H54 (cell line): ENCODE data around the gene CD44.
"Not testable (repeated sequence)": the region's sequence is repeated elsewhere in the genome, so short reads cannot be mapped to it uniquely, and the experiment has no call there.

ENCODE experiments used
- DNase-seq: peaks from one replicate; pipeline ENCODE4 v3.0.0; 2011; ENCODE audit warnings: low spot score, mixed read lengths; ENCODE audit not compliant: insufficient read length
- FAIRE-seq: peaks from 3 replicates; lab custom pipeline; 2011; peaks lifted over from hg19 to GRCh38; lab: Jason Lieb, UNC
- POLR2A ChIP-seq: IDR thresholded peaks from 2 replicates; pipeline ENCODE4 v1.6.1; 2011; ENCODE audit warnings: low read depth, mild to moderate bottlenecking, low read length

CD44 gene

DNA sequence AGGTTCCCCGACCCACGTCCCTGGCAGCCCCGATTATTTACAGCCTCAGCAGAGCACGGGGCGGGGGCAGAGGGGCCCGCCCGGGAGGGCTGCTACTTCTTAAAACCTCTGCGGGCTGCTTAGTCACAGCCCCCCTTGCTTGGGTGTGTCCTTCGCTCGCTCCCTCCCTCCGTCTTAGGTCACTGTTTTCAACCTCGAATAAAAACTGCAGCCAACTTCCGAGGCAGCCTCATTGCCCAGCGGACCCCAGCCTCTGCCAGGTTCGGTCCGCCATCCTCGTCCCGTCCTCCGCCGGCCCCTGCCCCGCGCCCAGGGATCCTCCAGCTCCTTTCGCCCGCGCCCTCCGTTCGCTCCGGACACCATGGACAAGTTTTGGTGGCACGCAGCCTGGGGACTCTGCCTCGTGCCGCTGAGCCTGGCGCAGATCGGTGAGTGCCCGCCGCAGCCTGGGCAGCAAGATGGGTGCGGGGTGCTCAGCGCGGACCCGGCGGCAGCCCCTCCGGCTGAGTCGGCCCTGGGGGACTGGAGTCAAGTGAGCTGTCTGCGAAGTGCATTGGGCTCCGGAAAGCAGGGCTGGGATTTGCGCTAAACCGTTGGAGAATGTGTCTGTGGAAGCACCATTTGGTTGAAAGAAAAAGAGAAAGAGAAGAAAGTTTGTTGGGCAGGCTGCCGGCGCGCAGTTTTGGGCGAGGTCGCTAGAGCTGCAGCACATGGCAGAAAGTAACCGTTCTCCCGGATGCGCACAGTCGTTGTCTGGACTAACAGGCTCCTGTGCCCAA is at the start of gene CD44:
Gene CD44 (plus strand): TSS at position 229 of the 779 bp plus-strand sequence. CDS start 133 bp downstream, at position 362.
- no peak for FAIRE-seq
- peak; percentile 75 for DNase-seq

GRCh38 chr11:35089666-35090065 is 49.3 kb upstream of the CD44 start:
- TF ChIP-seq POLR2A, result no peak
- no peak for FAIRE-seq
- DNase-seq, result no peak

More for the DNA sequence above, at the start of gene CD44:
- TF ChIP-seq POLR2A, result peak; percentile 99

- no peak for TF ChIP-seq POLR2A
- FAIRE-seq (no peak), DNase-seq (no peak)
Observed at GRCh38 chr11:35090125-35090524, 48.8 kb upstream of the CD44 start.

GRCh38 chr11:35090991-35091390 is 48.0 kb upstream of the CD44 start:
- not testable (repeated sequence) for DNase-seq, FAIRE-seq

DNA sequence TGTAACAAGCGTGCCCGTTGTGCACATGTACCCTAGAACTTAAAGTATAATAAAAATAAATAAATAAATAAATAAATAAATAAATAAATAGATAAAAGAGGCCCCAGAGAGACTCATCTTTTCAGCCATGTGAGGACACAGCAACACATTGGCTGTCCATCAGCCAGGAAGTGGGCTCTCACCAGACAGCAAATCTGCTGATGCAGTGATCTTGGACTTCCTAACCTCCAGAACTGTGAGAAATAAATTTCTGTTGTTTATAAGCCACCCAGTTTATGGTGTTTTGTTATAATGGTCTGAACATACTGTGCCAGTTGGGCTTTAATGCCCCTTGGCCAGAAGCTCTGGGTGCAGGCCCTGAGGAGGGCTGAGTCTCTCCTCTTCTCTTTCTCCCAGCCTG is 42.2 kb upstream of the CD44 start:
- FAIRE-seq, result no peak
- no peak for DNase-seq
- no peak for TF ChIP-seq POLR2A

GRCh38 chr11:35097814-35098455 is 41.0 kb upstream of the CD44 start:
- DNase-seq (no peak), FAIRE-seq (no peak)
- TF ChIP-seq POLR2A, result no peak

DNA sequence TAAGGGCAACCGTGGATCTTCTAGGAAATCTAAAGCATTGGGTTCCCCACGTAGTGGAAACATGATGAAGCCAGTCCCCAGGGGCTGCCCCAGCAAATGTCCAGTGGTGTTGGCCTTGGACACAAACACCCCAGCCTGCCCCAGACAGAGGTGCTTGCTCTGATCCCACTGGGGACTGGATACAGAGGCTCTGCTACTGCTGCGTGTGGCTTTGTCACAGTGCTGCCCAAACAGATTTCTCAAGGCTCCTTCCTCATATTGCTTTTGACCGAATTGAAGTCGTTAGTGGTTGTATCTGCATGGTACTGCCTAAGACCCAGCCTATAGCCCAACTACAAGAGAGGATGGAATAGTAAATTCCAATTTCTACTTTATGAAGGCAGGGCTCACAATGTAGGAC is 40.1 kb upstream of the CD44 start:
- no peak for FAIRE-seq
- no peak for DNase-seq

DNA sequence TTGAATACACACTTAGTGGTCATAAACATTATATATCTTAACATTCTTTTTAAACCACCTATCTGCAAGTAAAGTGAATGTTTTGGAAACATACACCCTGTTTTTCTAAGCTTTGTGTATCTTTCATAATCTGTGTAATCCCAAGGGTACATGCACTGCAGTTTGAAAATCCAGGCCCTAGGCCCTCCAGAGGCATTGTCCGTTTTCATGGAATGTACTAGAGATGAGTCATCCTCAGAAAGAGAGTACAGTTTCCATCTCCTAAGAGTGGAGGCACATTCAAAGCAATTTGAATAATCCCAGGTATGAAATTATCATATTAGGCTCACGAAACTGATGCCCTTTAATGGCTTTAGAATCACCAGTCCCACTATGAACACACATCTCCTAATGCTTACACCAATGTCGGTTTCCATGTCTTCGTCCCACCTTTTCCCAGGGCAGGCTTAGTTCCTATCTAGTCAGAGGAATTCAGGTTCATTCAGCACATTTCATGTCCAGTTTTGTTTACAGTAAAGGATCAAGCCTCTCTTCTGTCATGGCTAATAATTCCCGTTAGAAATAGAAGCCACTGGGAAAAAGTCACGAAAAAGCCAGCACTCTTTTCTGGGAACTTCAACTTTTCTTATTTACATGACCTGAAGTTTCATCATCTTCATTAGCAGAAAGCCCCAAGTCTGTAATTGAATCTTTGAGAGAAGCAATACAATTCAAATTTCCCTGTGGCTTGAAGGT is 39.5 kb upstream of the CD44 start:
- TF ChIP-seq POLR2A, result no peak
- no peak for FAIRE-seq
- no peak for DNase-seq

More for the DNA sequence above, 40.1 kb upstream of the CD44 start:
- TF ChIP-seq POLR2A, result no peak

DNA sequence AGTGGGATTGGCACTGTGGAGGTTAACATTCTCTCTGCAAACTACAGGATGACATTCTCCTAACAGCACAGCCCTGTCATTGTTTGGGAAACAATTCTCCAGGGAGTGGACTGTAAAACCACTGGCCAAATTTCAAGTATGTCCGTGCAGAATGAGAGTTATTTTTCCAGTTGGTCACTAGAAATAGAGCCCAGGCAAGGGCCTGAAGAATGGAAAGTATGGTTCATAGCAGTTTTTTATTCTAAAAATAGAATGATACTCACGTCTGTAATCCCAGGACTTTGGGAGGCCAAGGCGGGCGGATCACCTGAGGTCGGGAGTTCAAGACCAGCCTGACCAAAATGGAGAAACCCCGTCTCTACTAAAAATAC is 39.0 kb upstream of the CD44 start:
- no peak for FAIRE-seq
- no peak for DNase-seq
- no peak for TF ChIP-seq POLR2A

- no peak for FAIRE-seq
- no peak for TF ChIP-seq POLR2A
- DNase-seq, result no peak
Observed at GRCh38 chr11:35101223-35101622, 37.7 kb upstream of the CD44 start.

DNA sequence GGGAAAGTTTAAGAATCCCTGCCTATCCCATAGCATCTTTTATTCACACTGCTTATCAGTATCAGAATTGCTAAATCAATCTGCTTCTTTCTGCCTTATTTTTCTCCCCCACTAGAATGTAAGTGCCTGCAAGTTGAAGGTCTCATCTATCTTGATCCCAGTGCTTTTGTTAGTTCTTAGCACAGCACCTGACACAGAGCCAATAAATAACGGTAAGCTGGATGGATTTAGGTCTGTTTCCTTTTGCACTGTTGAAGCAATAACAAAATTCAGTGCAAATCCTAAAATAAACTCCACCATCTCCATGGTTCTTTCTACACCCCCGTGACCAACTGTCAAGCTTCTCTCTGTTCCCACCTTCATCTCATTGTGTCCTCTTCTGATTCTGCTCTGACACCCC is 36.7 kb upstream of the CD44 start:
- no peak for TF ChIP-seq POLR2A
- DNase-seq, result no peak
- FAIRE-seq, result no peak

- no peak for FAIRE-seq
- no peak for TF ChIP-seq POLR2A
- DNase-seq, result no peak
Observed at GRCh38 chr11:35103366-35104208, 35.4 kb upstream of the CD44 start.

GRCh38 chr11:35104655-35105054 is 34.3 kb upstream of the CD44 start:
- DNase-seq (no peak), FAIRE-seq (no peak)
- no peak for TF ChIP-seq POLR2A
